Non-pigmented ciliary epithelial cell (primary cell): ENCODE results near the gene C1orf232.

Experiments
- DNase-seq: peaks from one replicate; pipeline ENCODE4 v3.0.0-alpha.2; 2010; ENCODE audit warnings: low read depth

The C1orf232 gene

GRCh38 chr1:26156285-26157038 is 12.3 kb downstream of the C1orf232 start:
- no peak for DNase-seq

GRCh38 chr1:26155370-26156284 is 13.1 kb downstream of the C1orf232 start:
- DNase-seq, result no peak

GRCh38 chr1:26154750-26155149 is 14.0 kb downstream of the C1orf232 start:
- no peak for DNase-seq

GRCh38 chr1:26153966-26154532 is 14.7 kb downstream of the C1orf232 start:
- no peak for DNase-seq

GRCh38 chr1:26148887-26149286 is 19.9 kb downstream of the C1orf232 start:
- no peak for DNase-seq

GRCh38 chr1:26145960-26146294 is 22.8 kb downstream of the C1orf232 start:
- no peak for DNase-seq

- peak; percentile 41 for DNase-seq
Measured at GRCh38 chr1:26145041-26145959, 23.5 kb downstream of the C1orf232 start.

GRCh38 chr1:26142159-26142558 is 26.6 kb downstream of the C1orf232 start:
- DNase-seq, result no peak

- DNase-seq, result no peak
Measured at GRCh38 chr1:26138974-26139558, 29.7 kb downstream of the C1orf232 start.

GRCh38 chr1:26134466-26134865 is 34.3 kb downstream of the C1orf232 start:
- DNase-seq, result no peak

- DNase-seq, result no peak
Measured at GRCh38 chr1:26132834-26133167, 36.0 kb downstream of the C1orf232 start.

- no peak for DNase-seq
Measured at GRCh38 chr1:26132128-26132833, 36.5 kb downstream of the C1orf232 start.

- DNase-seq, result no peak
Measured at GRCh38 chr1:26130695-26131094, 38.1 kb downstream of the C1orf232 start.

GRCh38 chr1:26129778-26130177 is 39.0 kb downstream of the C1orf232 start:
- no peak for DNase-seq

- DNase-seq, result no peak
Measured at GRCh38 chr1:26127235-26128163, 41.3 kb downstream of the C1orf232 start.

- no peak for DNase-seq
Measured at GRCh38 chr1:26126321-26127084, 42.3 kb downstream of the C1orf232 start.

GRCh38 chr1:26125946-26126320 is 42.8 kb downstream of the C1orf232 start:
- DNase-seq, result no peak

- no peak for DNase-seq
Measured at GRCh38 chr1:26125382-26125781, 43.4 kb downstream of the C1orf232 start.
